Gastrocnemius medialis (tissue), 4 donors: Measurements from ENCODE around the gene IGF1R. TPM values are rescaled to one million over a fixed set of nuclear protein-coding genes. Genes with fewer than 3 reads are reported as not detected.

Source experiments
- ATAC-seq, 2 donors: fragments of 150-250 bp; one replicate each; pipeline ENCODE4 v1.9.1; 2016
- DNase-seq, 2 donors: peaks; one replicate each; pipeline ENCODE4 v3.0.0-alpha.2; 2019
- H3K27ac ChIP-seq, 4 donors: fragments of 200-600 bp; sonication (generic); 1 replicate in 1 of 4; 2 replicates in 3 of 4; pipeline ENCODE4 v1.5.1; 2016 to 2018; ENCODE audit warnings: mild to moderate bottlenecking in 2 of 4, moderate library complexity in 1 of 4
- H3K27me3 ChIP-seq, 3 donors: fragments of 200-600 bp; sonication (generic) in 2 of 3; 1 replicate in 1 of 3; 2 replicates in 2 of 3; pipeline versions ENCODE4 v1.5.1 to v1.6.0; 2016 to 2019; ENCODE audit warnings: mild to moderate bottlenecking in 1 of 3, moderate library complexity in 1 of 3
- H3K36me3 ChIP-seq, 2 donors: fragments of 200-600 bp; sonication (generic) in 1 of 2; one replicate each; pipeline ENCODE4 v1.5.1; 2017 to 2018
- H3K4me1 ChIP-seq, 2 donors: fragments of 200-600 bp; sonication (generic) in 1 of 2; one replicate each; pipeline ENCODE4 v1.5.1; 2016 to 2017; ENCODE audit warnings: mild to moderate bottlenecking in 2 of 2
- H3K4me3 ChIP-seq, 4 donors: fragments of 200-600 bp; sonication (generic) in 3 of 4; 1 replicate in 1 of 4; 2 replicates in 3 of 4; pipeline ENCODE4 v1.5.1; 2016 to 2019; ENCODE audit warnings: mild to moderate bottlenecking in 2 of 4
- H3K9me3 ChIP-seq, 3 donors: fragments of 200-600 bp; sonication (generic) in 2 of 3; 1 replicate in 1 of 3; 2 replicates in 2 of 3; pipeline ENCODE4 v1.5.1; 2016 to 2019
- POLR2A ChIP-seq, 2 donors: fragments of 450-650 bp; IDR thresholded peaks; one replicate each; pipeline ENCODE4 v1.6.1; 2017; ENCODE audit warnings: antibody characterized with exemption in 2 of 2, mild to moderate bottlenecking in 2 of 2, moderate library complexity in 2 of 2
- in situ Hi-C, 4 donors: fragments of 200-750 bp; cut with MboI; loops; one replicate each; pipeline versions ENCODE4 v1.15.0 to v1.8.0; 2017; ENCODE audit warnings: low sequenced_read_pairs in 4 of 4
- intact Hi-C: fragments of 100-400 bp; cut with DNase I; formaldehyde crosslinking; loops from one replicate; pipeline ENCODE4 v1.15.1; 2023; ENCODE audit warnings: low total_unique reads
- total RNA-seq, 4 donors: library from RNA; depleted of rRNA; stranded (reverse); fragments of >200 nt; gene quantifications; one replicate each; pipeline versions ENCODE4 v1.1.0 to v1.2.3, GENCODE V29; 2016
- TF ChIP-seq, protein P1 (sequence below), 5 experiments: fragments of 450-650 bp in 3 of 5; fragments of 200-600 bp in 2 of 5; sonication (generic) in 2 of 5; IDR thresholded peaks in 4 of 5; conservative IDR thresholded peaks in 1 of 5; 1 replicate in 4 of 5; 2 replicates in 1 of 5; pipeline ENCODE4 v1.5.1; 2016 to 2019; ENCODE audit warnings: antibody characterized with exemption in 5 of 5, mild to moderate bottlenecking in 3 of 5, moderate library complexity in 3 of 5

IGF1R gene
- total RNA-seq, 4 donors from 2014 or later, result 10.1 to 50.4 (median 12.3) TPM

DNA sequence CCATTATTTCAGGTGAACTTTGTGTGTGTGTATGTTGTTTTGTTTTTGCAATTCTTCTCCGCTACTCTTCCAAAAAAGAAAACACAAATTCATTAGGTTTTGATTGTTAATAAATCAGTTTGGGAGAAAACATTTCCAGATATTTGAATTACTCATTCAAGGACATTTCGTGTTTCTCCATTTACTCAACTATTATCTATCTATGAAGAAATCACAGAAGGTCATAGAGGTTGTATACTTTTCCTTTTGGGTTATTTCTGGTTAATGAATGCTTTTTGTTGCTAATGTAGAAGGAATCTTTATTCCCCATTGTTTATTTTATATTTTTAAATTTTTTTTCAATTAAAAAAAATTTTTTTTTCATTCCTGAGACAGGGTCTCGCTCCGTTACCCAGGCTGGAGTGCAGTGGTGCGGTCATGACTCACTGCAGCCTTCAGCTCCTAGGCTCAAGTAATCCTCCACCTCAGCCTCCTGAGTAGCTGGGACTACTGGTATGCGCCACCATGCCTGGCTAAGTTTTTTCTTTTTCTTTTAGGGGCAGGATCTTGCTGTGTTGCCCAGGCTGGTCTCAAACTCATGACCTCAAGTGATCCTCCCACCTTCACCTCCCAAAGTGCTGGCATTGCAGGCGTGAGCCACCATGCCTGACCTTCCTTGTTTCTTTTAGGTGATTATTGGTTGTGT is 28.4 kb downstream of the IGF1R start:
- in situ Hi-C loops (no loop called here), intact Hi-C loops (no loop called here)
- TF ChIP-seq, protein P1, sequence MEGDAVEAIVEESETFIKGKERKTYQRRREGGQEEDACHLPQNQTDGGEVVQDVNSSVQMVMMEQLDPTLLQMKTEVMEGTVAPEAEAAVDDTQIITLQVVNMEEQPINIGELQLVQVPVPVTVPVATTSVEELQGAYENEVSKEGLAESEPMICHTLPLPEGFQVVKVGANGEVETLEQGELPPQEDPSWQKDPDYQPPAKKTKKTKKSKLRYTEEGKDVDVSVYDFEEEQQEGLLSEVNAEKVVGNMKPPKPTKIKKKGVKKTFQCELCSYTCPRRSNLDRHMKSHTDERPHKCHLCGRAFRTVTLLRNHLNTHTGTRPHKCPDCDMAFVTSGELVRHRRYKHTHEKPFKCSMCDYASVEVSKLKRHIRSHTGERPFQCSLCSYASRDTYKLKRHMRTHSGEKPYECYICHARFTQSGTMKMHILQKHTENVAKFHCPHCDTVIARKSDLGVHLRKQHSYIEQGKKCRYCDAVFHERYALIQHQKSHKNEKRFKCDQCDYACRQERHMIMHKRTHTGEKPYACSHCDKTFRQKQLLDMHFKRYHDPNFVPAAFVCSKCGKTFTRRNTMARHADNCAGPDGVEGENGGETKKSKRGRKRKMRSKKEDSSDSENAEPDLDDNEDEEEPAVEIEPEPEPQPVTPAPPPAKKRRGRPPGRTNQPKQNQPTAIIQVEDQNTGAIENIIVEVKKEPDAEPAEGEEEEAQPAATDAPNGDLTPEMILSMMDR (IDR thresholded peaks at IDR 0.05 in 4 of 5, conservative IDR thresholded peaks at IDR 0.05 in 1 of 5), result no peak
- no peak for TF ChIP-seq POLR2A (IDR thresholded peaks at IDR 0.05)
- no peaks in the 10 kb centered on the region for H3K36me3 ChIP-seq
- no peak overlapping the region for H3K4me3 ChIP-seq
- H3K9me3 ChIP-seq, result no peaks in the 10 kb centered on the region
- DNase-seq (no peak), ATAC-seq (no peak)
- H3K27ac ChIP-seq, result no peak overlapping the region
- no peaks in the 10 kb centered on the region for H3K27me3 ChIP-seq
- H3K4me1 ChIP-seq, result peaks cover 6 to 17% of the 10 kb centered on the region in 2 donors

GRCh38 chr15:98677345-98678059 is 29.2 kb downstream of the IGF1R start:
- no peak for DNase-seq
- intact Hi-C loops, result no loop called here
- peaks cover 13 to 19% of the 10 kb centered on the region in 2 donors for H3K4me1 ChIP-seq

DNA sequence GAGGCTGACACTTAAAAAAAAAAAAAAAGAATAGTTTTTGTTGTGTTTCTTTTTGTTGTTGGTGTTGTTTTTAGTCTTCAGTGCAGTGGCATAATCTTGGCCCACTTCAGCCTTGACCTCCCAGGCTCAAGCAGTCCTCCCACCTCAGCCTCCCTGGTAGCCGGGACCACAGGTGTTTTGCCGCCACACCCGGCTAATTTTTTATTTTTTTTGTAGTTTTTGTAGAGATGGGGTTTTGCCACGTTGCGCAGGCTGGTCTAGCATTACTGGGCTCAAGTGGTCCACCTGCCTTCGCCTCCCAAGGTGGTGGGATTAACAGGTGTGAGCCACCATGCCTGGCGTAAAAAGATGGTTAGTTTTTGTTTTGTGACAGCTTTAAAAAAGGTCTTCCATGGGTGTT is 30.1 kb downstream of the IGF1R start:
- DNase-seq (no peak), ATAC-seq (no peak)
- Histone ChIP-seq H3K9me3 (no peaks in the 10 kb centered on the region), H3K4me1 (peaks cover 21 to 27% of the 10 kb centered on the region in 2 donors), H3K36me3 (no peaks in the 10 kb centered on the region), H3K4me3 (no peak overlapping the region), H3K27me3 (no peaks in the 10 kb centered on the region), H3K27ac (no peak overlapping the region)
- in situ Hi-C loops (no loop called here), intact Hi-C loops (no loop called here)
- no peak for TF ChIP-seq POLR2A (IDR thresholded peaks at IDR 0.05)
- TF ChIP-seq, protein P1 (IDR thresholded peaks at IDR 0.05 in 4 of 5, conservative IDR thresholded peaks at IDR 0.05 in 1 of 5), result no peak

More at GRCh38 chr15:98677345-98678059, 29.2 kb downstream of the IGF1R start:
- H3K27ac ChIP-seq, result no peak overlapping the region
- H3K4me3 ChIP-seq, result no peak overlapping the region
- TF ChIP-seq POLR2A (IDR thresholded peaks at IDR 0.05), result no peak
- TF ChIP-seq, protein P1 (IDR thresholded peaks at IDR 0.05 in 4 of 5, conservative IDR thresholded peaks at IDR 0.05 in 1 of 5), result no peak
- H3K27me3 ChIP-seq, result no peaks in the 10 kb centered on the region
- in situ Hi-C loops, result no loop called here
- no peak for ATAC-seq
- no peaks in the 10 kb centered on the region for H3K36me3 ChIP-seq
- H3K9me3 ChIP-seq, result no peaks in the 10 kb centered on the region

DNA sequence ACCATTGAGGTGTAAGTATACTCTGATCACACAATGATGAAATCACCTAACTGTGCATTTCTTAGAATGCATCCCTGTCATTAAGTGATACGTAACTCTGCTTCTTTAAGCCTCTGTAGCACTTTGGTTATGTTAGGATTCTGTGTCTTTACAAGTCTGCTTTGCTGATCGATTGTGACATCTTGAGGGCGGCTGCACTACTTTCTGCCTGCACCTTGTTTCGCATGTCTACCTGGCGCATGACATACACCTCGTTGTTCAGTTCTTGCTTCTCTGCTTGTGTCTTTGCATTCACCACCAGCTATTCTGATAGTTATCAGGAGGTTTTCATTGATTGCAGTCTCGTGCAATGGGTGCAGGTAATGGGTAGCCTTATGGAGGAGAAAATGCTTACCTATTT is 32.7 kb downstream of the IGF1R start:
- TF ChIP-seq POLR2A (IDR thresholded peaks at IDR 0.05), result no peak
- TF ChIP-seq, protein P1 (IDR thresholded peaks at IDR 0.05 in 4 of 5, conservative IDR thresholded peaks at IDR 0.05 in 1 of 5), result no peak
- Histone ChIP-seq H3K27ac (no peak overlapping the region), H3K9me3 (no peaks in the 10 kb centered on the region), H3K4me3 (no peak overlapping the region), H3K27me3 (no peaks in the 10 kb centered on the region), H3K36me3 (no peaks in the 10 kb centered on the region), H3K4me1 (peaks cover 25 to 26% of the 10 kb centered on the region in 2 donors)
- in situ Hi-C loops, result no loop called here
- ATAC-seq (no peak), DNase-seq (no peak)
- intact Hi-C loops, result no loop called here
